HFF-Myc (cell line): ENCODE data around the gene ARCN1.
A peak's percentile ranks its signal among the peaks of the same experiment; 100 is the strongest.

Source experiments
- DNase-seq: peaks from one replicate; pipeline ENCODE4 v3.0.0-alpha.2; 2011; ENCODE audit warnings: low read depth; ENCODE audit errors: extremely low read depth
- H3K4me3 ChIP-seq: replicated peaks from 2 replicates; pipeline ENCODE4 v1.5.1; 2011; ENCODE audit warnings: low read depth, mild to moderate bottlenecking, control low read depth, low read length
- CTCF ChIP-seq: IDR thresholded peaks from 2 replicates; pipeline ENCODE4 v1.5.1; 2012; ENCODE audit warnings: mild to moderate bottlenecking, low read depth, low read length, control low read depth; ENCODE audit errors: missing control alignments

The ARCN1 gene

GRCh38 chr11:118544647-118545010, 27.6 kb upstream of the ARCN1 start:
- no peak for DNase-seq
- H3K4me3 ChIP-seq: no peak overlapping the region
- TF ChIP-seq CTCF: no peak

- no peak for TF ChIP-seq CTCF
- no peak for DNase-seq
Observed at GRCh38 chr11:118545533-118545932, 26.7 kb upstream of the ARCN1 start.

GRCh38 chr11:118547132-118547531, 25.1 kb upstream of the ARCN1 start:
- H3K4me3 ChIP-seq: no peak overlapping the region
- no peak for TF ChIP-seq CTCF
- DNase-seq: no peak

More at GRCh38 chr11:118545533-118545932, 26.7 kb upstream of the ARCN1 start:
- H3K4me3 ChIP-seq: no peak overlapping the region

- no peak for TF ChIP-seq CTCF
- no peak for DNase-seq
- no peak overlapping the region for H3K4me3 ChIP-seq
Observed at GRCh38 chr11:118552341-118552740, 19.9 kb upstream of the ARCN1 start.

GRCh38 chr11:118560806-118561205, 11.4 kb upstream of the ARCN1 start:
- no peak for TF ChIP-seq CTCF
- no peak for DNase-seq
- no peak overlapping the region for H3K4me3 ChIP-seq

- no peak for TF ChIP-seq CTCF
- H3K4me3 ChIP-seq: peak overlapping the region; percentile 62
- DNase-seq: no peak
Observed at GRCh38 chr11:118565051-118565450, 7.2 kb upstream of the ARCN1 start.

GRCh38 chr11:118569670-118570069, 2.5 kb upstream of the ARCN1 start:
- H3K4me3 ChIP-seq: no peak overlapping the region
- DNase-seq: no peak
- TF ChIP-seq CTCF: no peak
